Right atrium auricular region (tissue), 2 donors: ENCODE results near the gene CBY1. TPM values are rescaled to one million over a fixed set of nuclear protein-coding genes. Genes with fewer than 3 reads are reported as not detected.
A peak's percentile ranks its signal among the peaks of the same experiment; 100 is the strongest.

Experiments
- DNase-seq: peaks from one replicate; pipeline ENCODE4 v3.0.0-alpha.2; 2019; ENCODE audit warnings: low spot score
- H3K27ac ChIP-seq, 2 donors: fragments of 200-600 bp; sonication (generic); 1 replicate in 1 of 2; 2 replicates in 1 of 2; pipeline ENCODE4 v1.5.1; 2016 to 2019
- H3K27me3 ChIP-seq, 2 donors: fragments of 200-600 bp; sonication (generic); one replicate each; pipeline versions ENCODE4 v1.5.1 to v1.6.0; 2017 to 2019
- H3K36me3 ChIP-seq: fragments of 200-600 bp; sonication (generic); one replicate; pipeline ENCODE4 v1.5.1; 2016
- H3K4me1 ChIP-seq, 2 donors: fragments of 200-600 bp; sonication (generic); one replicate each; pipeline versions ENCODE4 v1.5.1 to v1.6.0; 2017 to 2019
- H3K4me3 ChIP-seq, 2 donors: fragments of 200-600 bp; sonication (generic); 1 replicate in 1 of 2; 2 replicates in 1 of 2; pipeline ENCODE4 v1.5.1; 2017 to 2019; ENCODE audit warnings: mild to moderate bottlenecking in 1 of 2, moderate library complexity in 1 of 2
- H3K9me3 ChIP-seq, 2 donors: fragments of 200-600 bp; sonication (generic); one replicate each; pipeline ENCODE4 v1.5.1; 2019
- total RNA-seq, 2 donors: library from RNA; depleted of rRNA; stranded (reverse); fragments of >200 nt; gene quantifications; one replicate each; pipeline ENCODE4 v1.1.0, GENCODE V29; 2016
- TF ChIP-seq, protein P1 (sequence below), 2 donors: fragments of 200-600 bp; sonication (generic); IDR thresholded peaks; one replicate each; pipeline ENCODE4 v1.5.1; 2019; ENCODE audit warnings: antibody characterized with exemption in 2 of 2

CBY1 gene
- total RNA-seq, 2 donors from 2014 or later, result 23.0 to 27.9 TPM

DNA sequence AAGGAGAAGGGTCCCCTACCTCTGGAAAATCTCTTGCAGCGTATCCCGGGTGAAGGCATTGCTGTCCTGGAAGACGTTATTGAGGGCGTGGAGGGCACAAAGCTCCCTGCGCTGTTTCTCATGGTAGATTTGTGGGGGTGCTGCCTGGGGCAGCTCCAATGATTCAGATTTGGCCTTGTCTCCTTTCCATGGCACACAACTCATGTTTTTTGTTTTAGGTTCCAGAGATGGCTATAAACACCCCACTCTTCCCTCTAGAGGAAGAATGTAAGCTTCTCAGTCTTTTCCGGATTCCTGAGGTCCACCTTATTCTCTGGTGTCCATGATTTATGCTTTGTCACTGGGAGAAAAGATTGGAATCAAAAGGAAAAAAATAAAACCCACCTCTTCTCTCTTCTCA lies 43.3 kb downstream of the CBY1 start:
- Histone ChIP-seq H3K9me3 (no peaks in the 10 kb centered on the region), H3K27ac (peak overlapping the region; percentile 97 to 100), H3K4me1 (peaks cover 0 to 62% of the 10 kb centered on the region in 2 donors), H3K4me3 (peak overlapping the region; percentile 65 to 94), H3K36me3 (no peaks in the 10 kb centered on the region), H3K27me3 (no peaks in the 10 kb centered on the region)
- TF ChIP-seq, protein P1, sequence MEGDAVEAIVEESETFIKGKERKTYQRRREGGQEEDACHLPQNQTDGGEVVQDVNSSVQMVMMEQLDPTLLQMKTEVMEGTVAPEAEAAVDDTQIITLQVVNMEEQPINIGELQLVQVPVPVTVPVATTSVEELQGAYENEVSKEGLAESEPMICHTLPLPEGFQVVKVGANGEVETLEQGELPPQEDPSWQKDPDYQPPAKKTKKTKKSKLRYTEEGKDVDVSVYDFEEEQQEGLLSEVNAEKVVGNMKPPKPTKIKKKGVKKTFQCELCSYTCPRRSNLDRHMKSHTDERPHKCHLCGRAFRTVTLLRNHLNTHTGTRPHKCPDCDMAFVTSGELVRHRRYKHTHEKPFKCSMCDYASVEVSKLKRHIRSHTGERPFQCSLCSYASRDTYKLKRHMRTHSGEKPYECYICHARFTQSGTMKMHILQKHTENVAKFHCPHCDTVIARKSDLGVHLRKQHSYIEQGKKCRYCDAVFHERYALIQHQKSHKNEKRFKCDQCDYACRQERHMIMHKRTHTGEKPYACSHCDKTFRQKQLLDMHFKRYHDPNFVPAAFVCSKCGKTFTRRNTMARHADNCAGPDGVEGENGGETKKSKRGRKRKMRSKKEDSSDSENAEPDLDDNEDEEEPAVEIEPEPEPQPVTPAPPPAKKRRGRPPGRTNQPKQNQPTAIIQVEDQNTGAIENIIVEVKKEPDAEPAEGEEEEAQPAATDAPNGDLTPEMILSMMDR (IDR thresholded peaks at IDR 0.05), result no peak
- no peak for DNase-seq

DNA sequence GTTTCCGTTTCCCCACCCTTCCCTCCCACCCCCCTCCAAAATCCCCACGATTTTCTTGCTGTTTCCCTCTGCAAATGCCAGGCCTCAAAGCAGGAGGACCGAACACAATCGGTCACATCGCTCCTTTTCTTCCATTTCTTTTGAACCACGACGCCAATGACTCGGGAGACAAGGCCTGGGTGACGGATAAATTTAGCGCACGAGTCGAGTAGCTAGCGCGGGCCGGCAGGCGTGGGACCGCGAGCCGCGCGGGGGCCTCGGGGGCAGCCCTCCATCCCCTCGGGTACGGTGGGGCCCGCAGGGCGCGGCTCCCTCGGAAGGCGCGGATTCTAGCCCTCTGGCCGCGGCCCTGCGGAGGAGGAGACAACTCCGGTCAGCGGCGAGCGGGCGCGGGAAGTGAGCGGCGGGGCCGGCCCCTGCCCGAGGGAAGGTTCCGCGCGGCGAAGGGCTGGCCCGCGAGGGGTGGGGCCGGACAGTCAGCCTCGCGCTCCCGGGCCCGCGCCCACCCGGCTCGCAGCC lies 43.9 kb downstream of the CBY1 start:
- peak; percentile 70 for DNase-seq
- Histone ChIP-seq H3K4me3 (peak overlapping the region; percentile 65 to 94), H3K27ac (peak overlapping the region; percentile 97 to 100), H3K27me3 (no peaks in the 10 kb centered on the region), H3K9me3 (no peaks in the 10 kb centered on the region), H3K36me3 (no peaks in the 10 kb centered on the region), H3K4me1 (peaks cover 0 to 60% of the 10 kb centered on the region in 2 donors)
- TF ChIP-seq, protein P1 (IDR thresholded peaks at IDR 0.05), result no peak

DNA sequence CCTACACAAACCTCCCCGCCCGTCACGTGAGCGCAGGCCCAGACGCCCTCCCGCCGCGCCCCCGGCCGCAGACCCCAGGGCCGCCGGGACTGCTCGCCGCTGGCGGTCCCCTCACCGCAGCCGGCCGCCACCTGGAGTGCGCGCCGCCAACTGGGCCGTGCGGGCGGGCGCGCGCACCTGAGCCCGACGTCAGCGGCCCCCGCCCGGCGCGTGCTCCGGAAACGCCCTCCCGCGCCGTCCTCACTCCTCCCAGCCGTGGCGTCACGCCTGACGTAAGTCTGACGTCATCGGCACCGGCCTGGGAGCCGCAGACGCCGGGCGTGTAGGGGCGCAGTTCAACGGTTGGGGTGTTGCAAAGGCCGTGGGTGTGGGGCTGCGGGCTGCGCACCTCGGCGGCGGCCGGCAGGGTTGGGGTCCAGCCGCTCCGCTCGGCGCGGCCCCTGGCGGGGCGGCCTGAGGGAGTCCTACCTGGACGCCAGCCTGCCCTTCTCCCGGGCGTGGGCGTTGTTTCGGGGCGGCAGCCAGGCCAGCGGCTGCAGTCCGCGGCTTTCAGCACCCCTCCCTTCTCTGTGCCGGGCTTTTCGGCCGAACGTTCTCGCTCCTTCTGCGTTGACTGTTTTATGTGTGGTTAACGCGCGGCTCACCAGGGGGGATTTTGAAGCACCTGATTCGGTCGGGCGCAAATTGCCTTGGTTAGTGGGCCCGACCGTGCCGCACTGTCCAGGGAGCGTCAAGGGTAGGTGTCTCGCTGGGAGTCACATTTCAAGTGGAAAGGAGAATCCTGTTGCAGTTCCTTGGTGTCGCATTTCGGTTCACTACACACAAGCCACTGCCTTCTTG lies 44.6 kb downstream of the CBY1 start, which contains the start of gene JOSD1:
Gene JOSD1, minus strand, starts transcription at position 155 of the 840 bp plus-strand sequence. CDS start 956 bp downstream, outside the sequence.
- TF ChIP-seq, protein P1 (IDR thresholded peaks at IDR 0.05), result peak in 1 of 2 donors; percentile 20
- Histone ChIP-seq H3K27me3 (no peaks in the 10 kb centered on the region), H3K27ac (peak within 1 kb of the TSS; percentile 97 to 100), H3K36me3 (no peaks in the 10 kb centered on the region), H3K4me3 (peak within 1 kb of the TSS; percentile 65 to 94), H3K4me1 (peaks cover 0 to 54% of the 10 kb centered on the region in 2 donors), H3K9me3 (no peaks in the 10 kb centered on the region)
- peak; percentile 96 for DNase-seq

DNA sequence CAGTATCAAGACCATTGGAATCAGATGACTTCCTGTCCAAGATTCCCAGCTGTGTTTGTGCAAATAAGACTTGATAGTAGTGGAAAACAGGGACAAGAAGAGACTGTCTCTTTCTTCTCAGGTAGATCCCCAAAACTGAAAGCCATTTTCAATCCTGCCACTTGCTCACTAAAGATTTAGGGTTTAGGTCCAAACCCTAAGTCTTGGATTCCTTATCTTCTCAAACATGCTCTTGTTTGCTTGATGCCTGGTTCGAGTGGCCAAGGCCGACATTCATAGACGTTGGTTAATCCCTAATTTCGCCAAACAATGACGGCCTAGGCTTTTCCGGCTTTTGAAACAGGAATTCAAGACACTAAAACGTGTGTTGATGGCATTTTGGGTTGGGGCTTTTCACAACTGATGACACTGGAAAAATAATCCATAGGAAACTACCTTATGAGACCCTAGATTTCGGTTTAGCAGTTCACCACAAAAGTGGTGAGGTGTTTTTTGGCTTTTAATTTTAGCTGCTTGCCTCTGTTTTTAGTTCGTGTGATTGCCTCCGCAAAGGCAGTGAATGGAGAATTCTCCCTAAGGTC lies 48.3 kb downstream of the CBY1 start:
- Histone ChIP-seq H3K27ac (peak overlapping the region; percentile 83 to 84), H3K27me3 (no peaks in the 10 kb centered on the region), H3K36me3 (peaks cover 4% of the 10 kb centered on the region), H3K4me3 (peak overlapping the region; percentile 17 to 35), H3K9me3 (no peaks in the 10 kb centered on the region), H3K4me1 (peaks cover 0 to 41% of the 10 kb centered on the region in 2 donors)
- TF ChIP-seq, protein P1 (IDR thresholded peaks at IDR 0.05), result no peak
- DNase-seq, result no peak

DNA sequence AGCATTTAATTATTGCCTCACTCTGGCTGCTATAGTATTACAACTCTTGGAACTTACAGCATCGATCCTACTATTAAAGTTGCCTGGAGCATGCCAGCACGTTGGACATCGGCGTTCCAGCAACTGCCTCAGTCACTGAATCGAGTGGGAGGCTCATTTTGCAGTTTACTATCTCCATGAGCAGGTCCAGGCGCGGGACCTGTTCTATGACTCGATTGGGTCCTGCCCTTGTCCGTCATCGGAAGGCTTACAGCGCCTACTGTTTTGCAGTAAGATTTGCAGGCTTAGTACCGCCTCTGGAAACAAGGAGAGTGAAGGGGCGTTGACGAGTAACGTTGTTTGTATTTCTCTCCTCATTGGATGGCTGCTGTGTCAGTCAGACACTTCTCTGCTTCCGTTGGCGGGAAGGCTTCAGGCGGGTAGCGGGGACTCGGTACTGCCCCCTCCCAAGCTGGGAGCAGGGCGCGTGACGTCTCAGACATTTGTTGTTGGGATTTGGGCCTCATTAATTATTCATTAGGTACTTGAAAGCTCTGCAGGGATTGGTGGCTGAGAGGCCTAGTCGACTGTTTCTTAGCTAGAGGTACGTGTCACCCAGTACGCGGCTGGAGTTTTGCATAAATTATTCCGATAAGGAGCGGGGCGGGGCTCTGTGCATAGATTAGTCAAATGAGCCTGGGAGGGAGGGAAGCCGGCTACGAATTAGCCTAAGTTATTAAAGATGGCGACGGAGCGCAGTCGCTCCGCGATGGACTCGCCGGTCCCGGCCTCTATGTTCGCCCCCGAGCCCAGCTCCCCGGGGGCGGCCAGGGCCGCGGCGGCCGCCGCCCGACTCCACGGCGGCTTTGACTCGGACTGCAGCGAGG lies 49.0 kb downstream of the CBY1 start, which contains the start of gene GTPBP1:
Gene GTPBP1, plus strand, starts transcription at position 710 of the 866 bp plus-strand sequence. Its CDS starts 12 bp downstream, at position 722.
- no peaks in the 10 kb centered on the region for H3K9me3 ChIP-seq
- TF ChIP-seq, protein P1 (IDR thresholded peaks at IDR 0.05), result no peak
- peak; percentile 100 for DNase-seq
- peaks cover 0 to 43% of the 10 kb centered on the region in 2 donors for H3K4me1 ChIP-seq
- peak within 1 kb of the TSS; percentile 71 to 92 for H3K4me3 ChIP-seq
- H3K27me3 ChIP-seq, result no peaks in the 10 kb centered on the region
- peaks cover 6% of the 10 kb centered on the region for H3K36me3 ChIP-seq
- H3K27ac ChIP-seq, result peak within 1 kb of the TSS; percentile 95 to 97
